ENCODE measurements around the gene TEPSIN. TPM values are rescaled to one million over a fixed set of nuclear protein-coding genes. Genes with fewer than 3 reads are reported as not detected.

The TEPSIN gene
- total and polyA plus RNA-seq, 2 of the 8 experiments (the other 6 are each of a cell fraction or from before 2014, with no cell fraction given) = 22.9 to 28.0 TPM

DNA sequence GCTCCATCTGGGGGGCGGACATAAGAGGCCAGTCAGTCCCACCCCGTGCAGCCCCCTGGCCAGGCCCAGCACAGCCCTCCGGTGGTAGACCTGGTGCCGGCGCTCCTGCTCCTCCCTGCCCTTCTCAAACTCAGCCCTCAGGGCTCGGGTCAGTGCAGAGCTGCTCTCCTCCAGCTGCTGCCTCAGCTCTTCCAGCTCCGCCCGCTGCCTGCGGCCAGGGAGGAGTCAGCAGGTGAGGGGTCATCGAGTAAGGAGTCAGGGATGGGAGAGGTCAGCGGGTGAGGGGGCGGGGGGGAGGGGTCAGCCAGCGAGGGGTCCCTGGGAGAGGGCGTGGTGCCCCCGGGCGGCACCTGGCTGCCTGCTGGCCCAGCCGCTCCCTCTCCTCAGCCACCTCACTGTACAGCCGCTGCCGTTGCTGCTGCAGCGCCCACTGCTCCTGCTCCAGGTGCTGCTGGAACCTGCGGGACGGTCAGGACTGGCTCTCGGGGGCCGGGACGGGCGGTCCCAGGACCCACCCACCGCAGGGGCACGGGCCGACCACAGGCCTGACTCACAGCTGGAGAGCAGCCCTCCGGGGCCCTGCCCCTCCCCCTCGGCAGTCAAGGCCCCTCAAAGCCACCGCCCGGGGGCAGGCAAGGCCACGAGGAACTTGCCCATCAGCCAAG is 46.3 kb downstream of the TEPSIN start (continued):
- TF ChIP-seq, protein P1, sequence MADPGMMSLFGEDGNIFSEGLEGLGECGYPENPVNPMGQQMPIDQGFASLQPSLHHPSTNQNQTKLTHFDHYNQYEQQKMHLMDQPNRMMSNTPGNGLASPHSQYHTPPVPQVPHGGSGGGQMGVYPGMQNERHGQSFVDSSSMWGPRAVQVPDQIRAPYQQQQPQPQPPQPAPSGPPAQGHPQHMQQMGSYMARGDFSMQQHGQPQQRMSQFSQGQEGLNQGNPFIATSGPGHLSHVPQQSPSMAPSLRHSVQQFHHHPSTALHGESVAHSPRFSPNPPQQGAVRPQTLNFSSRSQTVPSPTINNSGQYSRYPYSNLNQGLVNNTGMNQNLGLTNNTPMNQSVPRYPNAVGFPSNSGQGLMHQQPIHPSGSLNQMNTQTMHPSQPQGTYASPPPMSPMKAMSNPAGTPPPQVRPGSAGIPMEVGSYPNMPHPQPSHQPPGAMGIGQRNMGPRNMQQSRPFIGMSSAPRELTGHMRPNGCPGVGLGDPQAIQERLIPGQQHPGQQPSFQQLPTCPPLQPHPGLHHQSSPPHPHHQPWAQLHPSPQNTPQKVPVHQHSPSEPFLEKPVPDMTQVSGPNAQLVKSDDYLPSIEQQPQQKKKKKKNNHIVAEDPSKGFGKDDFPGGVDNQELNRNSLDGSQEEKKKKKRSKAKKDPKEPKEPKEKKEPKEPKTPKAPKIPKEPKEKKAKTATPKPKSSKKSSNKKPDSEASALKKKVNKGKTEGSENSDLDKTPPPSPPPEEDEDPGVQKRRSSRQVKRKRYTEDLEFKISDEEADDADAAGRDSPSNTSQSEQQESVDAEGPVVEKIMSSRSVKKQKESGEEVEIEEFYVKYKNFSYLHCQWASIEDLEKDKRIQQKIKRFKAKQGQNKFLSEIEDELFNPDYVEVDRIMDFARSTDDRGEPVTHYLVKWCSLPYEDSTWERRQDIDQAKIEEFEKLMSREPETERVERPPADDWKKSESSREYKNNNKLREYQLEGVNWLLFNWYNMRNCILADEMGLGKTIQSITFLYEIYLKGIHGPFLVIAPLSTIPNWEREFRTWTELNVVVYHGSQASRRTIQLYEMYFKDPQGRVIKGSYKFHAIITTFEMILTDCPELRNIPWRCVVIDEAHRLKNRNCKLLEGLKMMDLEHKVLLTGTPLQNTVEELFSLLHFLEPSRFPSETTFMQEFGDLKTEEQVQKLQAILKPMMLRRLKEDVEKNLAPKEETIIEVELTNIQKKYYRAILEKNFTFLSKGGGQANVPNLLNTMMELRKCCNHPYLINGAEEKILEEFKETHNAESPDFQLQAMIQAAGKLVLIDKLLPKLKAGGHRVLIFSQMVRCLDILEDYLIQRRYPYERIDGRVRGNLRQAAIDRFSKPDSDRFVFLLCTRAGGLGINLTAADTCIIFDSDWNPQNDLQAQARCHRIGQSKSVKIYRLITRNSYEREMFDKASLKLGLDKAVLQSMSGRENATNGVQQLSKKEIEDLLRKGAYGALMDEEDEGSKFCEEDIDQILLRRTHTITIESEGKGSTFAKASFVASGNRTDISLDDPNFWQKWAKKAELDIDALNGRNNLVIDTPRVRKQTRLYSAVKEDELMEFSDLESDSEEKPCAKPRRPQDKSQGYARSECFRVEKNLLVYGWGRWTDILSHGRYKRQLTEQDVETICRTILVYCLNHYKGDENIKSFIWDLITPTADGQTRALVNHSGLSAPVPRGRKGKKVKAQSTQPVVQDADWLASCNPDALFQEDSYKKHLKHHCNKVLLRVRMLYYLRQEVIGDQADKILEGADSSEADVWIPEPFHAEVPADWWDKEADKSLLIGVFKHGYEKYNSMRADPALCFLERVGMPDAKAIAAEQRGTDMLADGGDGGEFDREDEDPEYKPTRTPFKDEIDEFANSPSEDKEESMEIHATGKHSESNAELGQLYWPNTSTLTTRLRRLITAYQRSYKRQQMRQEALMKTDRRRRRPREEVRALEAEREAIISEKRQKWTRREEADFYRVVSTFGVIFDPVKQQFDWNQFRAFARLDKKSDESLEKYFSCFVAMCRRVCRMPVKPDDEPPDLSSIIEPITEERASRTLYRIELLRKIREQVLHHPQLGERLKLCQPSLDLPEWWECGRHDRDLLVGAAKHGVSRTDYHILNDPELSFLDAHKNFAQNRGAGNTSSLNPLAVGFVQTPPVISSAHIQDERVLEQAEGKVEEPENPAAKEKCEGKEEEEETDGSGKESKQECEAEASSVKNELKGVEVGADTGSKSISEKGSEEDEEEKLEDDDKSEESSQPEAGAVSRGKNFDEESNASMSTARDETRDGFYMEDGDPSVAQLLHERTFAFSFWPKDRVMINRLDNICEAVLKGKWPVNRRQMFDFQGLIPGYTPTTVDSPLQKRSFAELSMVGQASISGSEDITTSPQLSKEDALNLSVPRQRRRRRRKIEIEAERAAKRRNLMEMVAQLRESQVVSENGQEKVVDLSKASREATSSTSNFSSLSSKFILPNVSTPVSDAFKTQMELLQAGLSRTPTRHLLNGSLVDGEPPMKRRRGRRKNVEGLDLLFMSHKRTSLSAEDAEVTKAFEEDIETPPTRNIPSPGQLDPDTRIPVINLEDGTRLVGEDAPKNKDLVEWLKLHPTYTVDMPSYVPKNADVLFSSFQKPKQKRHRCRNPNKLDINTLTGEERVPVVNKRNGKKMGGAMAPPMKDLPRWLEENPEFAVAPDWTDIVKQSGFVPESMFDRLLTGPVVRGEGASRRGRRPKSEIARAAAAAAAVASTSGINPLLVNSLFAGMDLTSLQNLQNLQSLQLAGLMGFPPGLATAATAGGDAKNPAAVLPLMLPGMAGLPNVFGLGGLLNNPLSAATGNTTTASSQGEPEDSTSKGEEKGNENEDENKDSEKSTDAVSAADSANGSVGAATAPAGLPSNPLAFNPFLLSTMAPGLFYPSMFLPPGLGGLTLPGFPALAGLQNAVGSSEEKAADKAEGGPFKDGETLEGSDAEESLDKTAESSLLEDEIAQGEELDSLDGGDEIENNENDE (IDR thresholded peaks at IDR 0.05; ENCODE audit: insufficient replicate concordance, low read length) = no peak
- no peak for TF ChIP-seq EGR1 (IDR thresholded peaks at IDR 0.05; ENCODE audit: borderline replicate concordance, low read depth, low read length)
- TF ChIP-seq SRF (IDR thresholded peaks at IDR 0.05; ENCODE audit: low read depth, low read length) = no peak
- TF ChIP-seq, protein P2, sequence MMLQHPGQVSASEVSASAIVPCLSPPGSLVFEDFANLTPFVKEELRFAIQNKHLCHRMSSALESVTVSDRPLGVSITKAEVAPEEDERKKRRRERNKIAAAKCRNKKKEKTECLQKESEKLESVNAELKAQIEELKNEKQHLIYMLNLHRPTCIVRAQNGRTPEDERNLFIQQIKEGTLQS (IDR thresholded peaks at IDR 0.05; ENCODE audit: insufficient read depth, low read depth, low read length) = no peak
- TF ChIP-seq CHD1 (IDR thresholded peaks at IDR 0.05; ENCODE audit: low read depth, low read length) = no peak
- TF ChIP-seq SIN3A (conservative IDR thresholded peaks at IDR 0.05 in 1 of 2, IDR thresholded peaks at IDR 0.05 in 1 of 2; ENCODE audit: low read depth in 1 of 2, low read length in 2 of 2) = no peak

Measured in H1 (cell line).